H9 (cell line): ENCODE measurements around the gene CACNA1D. TPM values are rescaled to one million over a fixed set of nuclear protein-coding genes. Genes with fewer than 3 reads are reported as not detected.

Experiments used
- DNase-seq: peaks from one replicate; pipeline ENCODE4 v3.0.0-alpha.2; 2017
- H2AFZ ChIP-seq: one replicate; pipeline ENCODE4 v1.6.1; 2013; ENCODE audit warnings: mild to moderate bottlenecking, low read length, control low read depth, moderate library complexity
- H2AK5ac ChIP-seq: 2 replicates; pipeline ENCODE4 v1.6.1; 2013; ENCODE audit warnings: low read length, control low read depth, mixed read lengths; ENCODE audit not compliant: insufficient read length
- H2BK120ac ChIP-seq: one replicate; pipeline ENCODE4 v1.6.1; 2013; ENCODE audit warnings: low read depth, mild to moderate bottlenecking, low read length, control low read depth, inconsistent platforms; ENCODE audit not compliant: poor library complexity, severe bottlenecking
- H2BK12ac ChIP-seq: 2 replicates; pipeline ENCODE4 v1.6.1; 2013; ENCODE audit warnings: low read length, control low read depth, mixed read lengths, low read depth; ENCODE audit not compliant: insufficient read length
- H2BK15ac ChIP-seq: 2 replicates; pipeline ENCODE4 v1.6.1; 2013; ENCODE audit warnings: low read depth, low read length, control low read depth
- H2BK20ac ChIP-seq: one replicate; pipeline ENCODE4 v1.6.1; 2013; ENCODE audit warnings: low read depth, mild to moderate bottlenecking, low read length, control low read depth, inconsistent platforms; ENCODE audit not compliant: poor library complexity, severe bottlenecking
- H2BK5ac ChIP-seq: 2 replicates; pipeline ENCODE4 v1.6.1; 2013; ENCODE audit warnings: low read length, control low read depth, mixed read lengths; ENCODE audit not compliant: insufficient read length
- H3K14ac ChIP-seq: 2 replicates; pipeline ENCODE4 v1.6.1; 2013; ENCODE audit warnings: low read length, control low read depth; ENCODE audit not compliant: insufficient read depth
- H3K18ac ChIP-seq: 2 replicates; pipeline ENCODE4 v1.6.1; 2013; ENCODE audit warnings: low read depth, mild to moderate bottlenecking, mixed read lengths, low read length, control low read depth; ENCODE audit not compliant: insufficient read length
- H3K23ac ChIP-seq: 2 replicates; pipeline ENCODE4 v1.6.1; 2013; ENCODE audit warnings: low read length, control low read depth, mixed read lengths, low read depth; ENCODE audit not compliant: insufficient read length
- H3K23me2 ChIP-seq: 2 replicates; pipeline ENCODE4 v1.6.1; 2013; ENCODE audit warnings: low read depth, mild to moderate bottlenecking, mixed read lengths, low read length, control low read depth; ENCODE audit not compliant: insufficient read length, poor library complexity, severe bottlenecking
- H3K27ac ChIP-seq: 2 replicates; pipeline ENCODE4 v1.5.1; 2013; ENCODE audit warnings: low read length, control low read depth, mixed read lengths, low read depth; ENCODE audit not compliant: insufficient read length
- H3K27me3 ChIP-seq: 2 replicates; pipeline ENCODE4 v1.6.1; 2013; ENCODE audit warnings: low read length, control low read depth, inconsistent platforms; ENCODE audit not compliant: insufficient read depth
- H3K4ac ChIP-seq: 2 replicates; pipeline ENCODE4 v1.6.1; 2013; ENCODE audit warnings: low read depth, mild to moderate bottlenecking, control low read depth, inconsistent platforms, low read length, moderate library complexity
- H3K4me1 ChIP-seq: 2 replicates; pipeline ENCODE4 v1.6.1; 2013; ENCODE audit warnings: low read length, control low read depth, inconsistent platforms; ENCODE audit not compliant: insufficient read depth
- H3K4me2 ChIP-seq: 2 replicates; pipeline ENCODE4 v1.6.1; 2013; ENCODE audit warnings: low read length, control low read depth, mixed read lengths; ENCODE audit not compliant: insufficient read length, insufficient read depth
- H3K56ac ChIP-seq: 2 replicates; pipeline ENCODE4 v1.6.1; 2013; ENCODE audit warnings: low read depth, mild to moderate bottlenecking, mixed read lengths, low read length, control low read depth; ENCODE audit not compliant: insufficient read length
- H3K79me1 ChIP-seq: 2 replicates; pipeline ENCODE4 v1.6.1; 2013; ENCODE audit warnings: low read depth, mild to moderate bottlenecking, moderate library complexity, low read length, control low read depth, inconsistent platforms; ENCODE audit not compliant: insufficient read depth, poor library complexity, severe bottlenecking
- H3K79me2 ChIP-seq: 2 replicates; pipeline ENCODE4 v1.6.1; 2013; ENCODE audit warnings: low read length, control low read depth, inconsistent platforms; ENCODE audit not compliant: insufficient read depth
- H3K9ac ChIP-seq: 2 replicates; pipeline ENCODE4 v1.6.1; 2013; ENCODE audit warnings: low read length, control low read depth, mixed read lengths; ENCODE audit not compliant: insufficient read length; ENCODE audit errors: extremely low read depth
- H3K9me3 ChIP-seq: one replicate; pipeline ENCODE4 v1.6.1; 2013; ENCODE audit warnings: low read depth, low read length, inconsistent platforms; ENCODE audit not compliant: control insufficient read depth
- H3T11ph ChIP-seq: one replicate; pipeline ENCODE4 v1.6.1; 2013; ENCODE audit warnings: mild to moderate bottlenecking, low read length, control low read depth, inconsistent platforms
- H4K20me1 ChIP-seq: one replicate; pipeline ENCODE4 v1.6.1; 2013; ENCODE audit not compliant: control insufficient read depth, insufficient read length, insufficient read depth
- H4K5ac ChIP-seq: 2 replicates; pipeline ENCODE4 v1.6.1; 2013; ENCODE audit warnings: low read depth, mild to moderate bottlenecking, mixed read lengths, low read length, control low read depth; ENCODE audit not compliant: insufficient read length
- H4K8ac ChIP-seq: replicated peaks from 2 replicates; pipeline ENCODE4 v1.6.1; 2013; ENCODE audit warnings: low read length, control low read depth, mixed read lengths, low read depth; ENCODE audit not compliant: insufficient read length
- H4K91ac ChIP-seq: 2 replicates; pipeline ENCODE4 v1.6.1; 2013; ENCODE audit warnings: low read depth, mild to moderate bottlenecking, moderate library complexity, mixed read lengths, low read length, control low read depth; ENCODE audit not compliant: insufficient read length
- H3K27ac Mint-ChIP-seq, 3 experiments: 2 replicates in 2 of 3; 3 replicates in 1 of 3; pipeline ENCODE4 v1.8.0; 2020 to 2021; ENCODE audit warnings: mixed read lengths in 3 of 3, mild to moderate bottlenecking in 1 of 3, moderate library complexity in 1 of 3
- H3K27me3 Mint-ChIP-seq: 2 replicates; pipeline ENCODE4 v1.8.0; 2021; ENCODE audit warnings: low read depth, mild to moderate bottlenecking, moderate library complexity, mixed read lengths
- H3K36me3 Mint-ChIP-seq, 3 experiments: 2 replicates in 2 of 3; 3 replicates in 1 of 3; pipeline ENCODE4 v1.8.0; 2020 to 2021; ENCODE audit warnings: low read depth in 3 of 3, mixed read lengths in 3 of 3; ENCODE audit not compliant: insufficient read depth in 1 of 3
- H3K4me1 Mint-ChIP-seq, 2 experiments: 2 replicates each; pipeline ENCODE4 v1.8.0; 2020; ENCODE audit warnings: mixed read lengths in 2 of 2
- H3K4me3 Mint-ChIP-seq, 2 experiments: 2 replicates in 1 of 2; 3 replicates in 1 of 2; pipeline ENCODE4 v1.8.0; 2020 to 2021; ENCODE audit warnings: mild to moderate bottlenecking in 2 of 2, mixed read lengths in 2 of 2, moderate library complexity in 1 of 2
- H3K9me3 Mint-ChIP-seq, 2 experiments: 2 replicates in 1 of 2; 3 replicates in 1 of 2; pipeline ENCODE4 v1.8.0; 2020; ENCODE audit warnings: mild to moderate bottlenecking in 2 of 2, mixed read lengths in 2 of 2, moderate library complexity in 1 of 2
- WGBS: extraction: QIAGEN DNeasy Blood & Tissue Kit; methylation state at CpG from one replicate; pipeline ENCODE4 v1.1.7; 2013; ENCODE audit warnings: missing lambda C conversion rate, low lambda C conversion rate, mixed read lengths; ENCODE audit not compliant: insufficient read length; ENCODE audit errors: extremely low coverage; 5-methylcytosine and 5-hydroxymethylcytosine counted together
- total RNA-seq: library from RNA; stranded (reverse); gene quantifications from 2 replicates; pipeline ENCODE4 v1.2.1, GENCODE V29; 2021
- TF ChIP-seq, protein P1 (sequence below): fragments of 200-600 bp; sonication (generic); conservative IDR thresholded peaks from 3 replicates; pipeline ENCODE4 v1.8.0; 2021; ENCODE audit warnings: antibody characterized with exemption, mild to moderate bottlenecking

The CACNA1D gene
- total RNA-seq, 1 experiment from 2014 or later = 3.5 TPM

DNA sequence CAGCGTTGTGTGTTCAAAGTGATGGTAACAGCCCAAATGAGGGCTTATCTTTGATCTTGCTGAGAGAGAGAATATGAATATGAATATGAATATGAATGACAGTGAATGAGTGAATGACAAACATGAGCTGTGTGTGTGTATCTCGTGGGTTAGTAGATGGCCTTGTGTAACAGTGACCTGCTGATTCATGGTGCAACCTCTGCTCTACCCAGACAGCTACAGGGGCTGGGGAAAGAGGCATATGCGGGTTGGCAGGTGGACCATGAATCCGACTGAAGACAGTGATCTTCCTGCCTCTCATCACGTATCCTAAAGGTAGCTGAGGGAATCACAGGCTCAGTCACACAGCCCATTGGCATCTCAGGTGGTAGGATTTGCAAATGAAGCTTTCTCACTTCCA is 293.6 kb downstream of the CACNA1D start:
- no peaks in the 10 kb centered on the region for H3K9me3 ChIP-seq
- H2BK15ac ChIP-seq = no peak overlapping the region
- peaks cover 3% of the 10 kb centered on the region; the same call in 1 of the 2 replicates for H3K27me3 Mint-ChIP-seq

More for the DNA sequence above, 293.6 kb downstream of the CACNA1D start:
- Histone ChIP-seq H3K56ac (no peak overlapping the region), H4K20me1 (no peaks in the 10 kb centered on the region), H4K5ac (no peak overlapping the region), H3K4me1 (no peaks in the 10 kb centered on the region), H2BK120ac (no peak overlapping the region), H2BK20ac (no peak overlapping the region), H2BK12ac (no peak overlapping the region), H2AK5ac (no peak overlapping the region), H4K91ac (no peak overlapping the region), H2BK5ac (no peak overlapping the region), H3K27ac (no peak overlapping the region), H3K23me2 (no peaks in the 10 kb centered on the region), H3T11ph (no peak overlapping the region), H3K79me2 (no peaks in the 10 kb centered on the region), H3K4me2 (no peak overlapping the region), H3K23ac (no peak overlapping the region), H3K9ac (no peak overlapping the region), H3K14ac (no peak overlapping the region), H3K27me3 (no peaks in the 10 kb centered on the region), H3K18ac (no peak overlapping the region), H4K8ac (no peak overlapping the region), H2AFZ (no peak overlapping the region), H3K79me1 (no peaks in the 10 kb centered on the region), H3K4ac (no peak overlapping the region)
- TF ChIP-seq, protein P1, sequence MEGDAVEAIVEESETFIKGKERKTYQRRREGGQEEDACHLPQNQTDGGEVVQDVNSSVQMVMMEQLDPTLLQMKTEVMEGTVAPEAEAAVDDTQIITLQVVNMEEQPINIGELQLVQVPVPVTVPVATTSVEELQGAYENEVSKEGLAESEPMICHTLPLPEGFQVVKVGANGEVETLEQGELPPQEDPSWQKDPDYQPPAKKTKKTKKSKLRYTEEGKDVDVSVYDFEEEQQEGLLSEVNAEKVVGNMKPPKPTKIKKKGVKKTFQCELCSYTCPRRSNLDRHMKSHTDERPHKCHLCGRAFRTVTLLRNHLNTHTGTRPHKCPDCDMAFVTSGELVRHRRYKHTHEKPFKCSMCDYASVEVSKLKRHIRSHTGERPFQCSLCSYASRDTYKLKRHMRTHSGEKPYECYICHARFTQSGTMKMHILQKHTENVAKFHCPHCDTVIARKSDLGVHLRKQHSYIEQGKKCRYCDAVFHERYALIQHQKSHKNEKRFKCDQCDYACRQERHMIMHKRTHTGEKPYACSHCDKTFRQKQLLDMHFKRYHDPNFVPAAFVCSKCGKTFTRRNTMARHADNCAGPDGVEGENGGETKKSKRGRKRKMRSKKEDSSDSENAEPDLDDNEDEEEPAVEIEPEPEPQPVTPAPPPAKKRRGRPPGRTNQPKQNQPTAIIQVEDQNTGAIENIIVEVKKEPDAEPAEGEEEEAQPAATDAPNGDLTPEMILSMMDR = no peak
- no peaks in the 10 kb centered on the region for H3K9me3 Mint-ChIP-seq
- no peak for DNase-seq
- H3K4me3 Mint-ChIP-seq = no peak overlapping the region
- no peak overlapping the region for H3K27ac Mint-ChIP-seq
- peaks cover 8 to 16% of the 10 kb centered on the region in 2 experiments for H3K4me1 Mint-ChIP-seq
- no CpG with 5 or more reads among the region's 5 CpGs for WGBS
- H3K36me3 Mint-ChIP-seq = no peaks in the 10 kb centered on the region
